Adrenal gland (tissue), 5 donors: ENCODE results near the gene SDR42E1.

ENCODE experiments used
- CTCF ChIP-seq, 6 experiments: fragments of 450-650 bp in 4 of 6; fragments of 200-600 bp in 2 of 6; sonication (generic) in 1 of 6; IDR thresholded peaks; 1 replicate in 5 of 6; 2 replicates in 1 of 6; pipeline versions ENCODE4 v1.5.1 to v1.8.0; 2016 to 2021; ENCODE audit warnings: antibody characterized with exemption in 6 of 6, mild to moderate bottlenecking in 2 of 6, moderate library complexity in 1 of 6
- POLR2A ChIP-seq, 2 donors: fragments of 450-650 bp; IDR thresholded peaks; one replicate each; pipeline ENCODE4 v1.6.1; 2017; ENCODE audit warnings: antibody characterized with exemption in 2 of 2, mild to moderate bottlenecking in 2 of 2, moderate library complexity in 1 of 2
- donor health status: DM: no; HTN: no; CAD: no.

GRCh38 chr16:82043680-82044584 lies 32.7 kb upstream of the SDR42E1 start:
- no peak for TF ChIP-seq CTCF (IDR thresholded peaks at IDR 0.05)
- TF ChIP-seq POLR2A (IDR thresholded peaks at IDR 0.05), result no peak
